22Rv1 (cell line): ENCODE results near the gene CFAP161.

Source experiments
- CTCF ChIP-seq: fragments of 450-650 bp; IDR thresholded peaks from 2 replicates; pipeline ENCODE4 v1.5.1; 2017; ENCODE audit warnings: mild to moderate bottlenecking
- ZFX ChIP-seq: fragments of 450-650 bp; IDR thresholded peaks from 2 replicates; pipeline ENCODE4 v1.6.1; 2017; ENCODE audit warnings: antibody characterized with exemption, borderline replicate concordance

GRCh38 chr15:81092559-81092902 lies 41.5 kb upstream of the CFAP161 start:
- TF ChIP-seq CTCF (no peak), ZFX (no peak)
